HL-60 (cell line): ENCODE measurements around the gene PRKAR2B.

Experiments used
- DNase-seq, 2 experiments: peaks; one replicate each; pipeline ENCODE4 v3.0.0-alpha.2; 2010 to 2020; ENCODE audit warnings: low read depth in 1 of 2, low spot score in 1 of 2
- H3K27ac ChIP-seq: fragments of 250-450 bp; sonication (Bioruptor Pico); replicated peaks from 2 replicates; pipeline ENCODE4 v1.5.1; 2020; ENCODE audit warnings: mild to moderate bottlenecking, moderate library complexity
- H3K27me3 ChIP-seq: fragments of 250-450 bp; sonication (Bioruptor Pico); 2 replicates; pipeline ENCODE4 v1.5.1; 2021; ENCODE audit warnings: mild to moderate bottlenecking, moderate library complexity; ENCODE audit not compliant: insufficient read depth, poor library complexity, severe bottlenecking
- H3K4me3 ChIP-seq: replicated peaks from 2 replicates; pipeline ENCODE4 v1.5.1; 2011; ENCODE audit warnings: mild to moderate bottlenecking, control low read depth, low read length; ENCODE audit not compliant: insufficient read depth
- GABPA ChIP-seq: IDR thresholded peaks from 2 replicates; pipeline ENCODE4 v1.6.1; 2012; ENCODE audit warnings: low read depth
- POLR2AphosphoS5 ChIP-seq: IDR thresholded peaks from 2 replicates; pipeline ENCODE4 v1.6.1; 2012; ENCODE audit warnings: low read depth
- SPI1 ChIP-seq: IDR thresholded peaks from 2 replicates; pipeline ENCODE4 v1.6.1; 2012; ENCODE audit warnings: low read depth, mild to moderate bottlenecking, borderline replicate concordance
- TF ChIP-seq, protein P1 (sequence below): IDR thresholded peaks from 2 replicates; pipeline ENCODE4 v1.6.1; 2012; ENCODE audit warnings: low read depth; ENCODE audit not compliant: insufficient replicate concordance
- TF ChIP-seq, protein P2 (sequence below): IDR thresholded peaks from one replicate; pipeline ENCODE4 v1.5.1; 2011; ENCODE audit warnings: low read length, control low read depth, inconsistent platforms; ENCODE audit not compliant: insufficient read depth

Gene PRKAR2B

DNA sequence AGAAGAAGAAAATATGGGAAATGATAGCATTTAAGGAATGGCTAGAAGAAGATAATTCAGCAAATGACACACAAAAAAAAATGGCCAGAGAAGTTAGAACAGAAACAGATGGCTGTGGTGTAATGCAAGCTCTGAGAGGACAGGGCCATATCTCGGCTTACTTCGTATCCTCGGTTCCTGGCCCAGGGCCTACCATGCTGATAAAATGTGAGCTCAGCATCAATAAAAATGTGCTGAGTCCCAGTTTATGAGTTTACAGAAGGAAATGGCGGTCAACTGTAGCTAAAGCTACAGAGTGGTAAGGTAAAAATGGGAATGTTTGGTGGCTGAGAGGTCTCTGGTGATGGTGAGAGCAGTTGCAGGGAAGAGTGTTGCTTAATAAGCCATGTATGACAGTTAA, 165.1 kb downstream of the PRKAR2B start:
- no peak for DNase-seq
- no peaks in the 10 kb centered on the region for H3K27me3 ChIP-seq
- H3K4me3 ChIP-seq = no peak overlapping the region
- no peak overlapping the region for H3K27ac ChIP-seq
- TF ChIP-seq, protein P1, sequence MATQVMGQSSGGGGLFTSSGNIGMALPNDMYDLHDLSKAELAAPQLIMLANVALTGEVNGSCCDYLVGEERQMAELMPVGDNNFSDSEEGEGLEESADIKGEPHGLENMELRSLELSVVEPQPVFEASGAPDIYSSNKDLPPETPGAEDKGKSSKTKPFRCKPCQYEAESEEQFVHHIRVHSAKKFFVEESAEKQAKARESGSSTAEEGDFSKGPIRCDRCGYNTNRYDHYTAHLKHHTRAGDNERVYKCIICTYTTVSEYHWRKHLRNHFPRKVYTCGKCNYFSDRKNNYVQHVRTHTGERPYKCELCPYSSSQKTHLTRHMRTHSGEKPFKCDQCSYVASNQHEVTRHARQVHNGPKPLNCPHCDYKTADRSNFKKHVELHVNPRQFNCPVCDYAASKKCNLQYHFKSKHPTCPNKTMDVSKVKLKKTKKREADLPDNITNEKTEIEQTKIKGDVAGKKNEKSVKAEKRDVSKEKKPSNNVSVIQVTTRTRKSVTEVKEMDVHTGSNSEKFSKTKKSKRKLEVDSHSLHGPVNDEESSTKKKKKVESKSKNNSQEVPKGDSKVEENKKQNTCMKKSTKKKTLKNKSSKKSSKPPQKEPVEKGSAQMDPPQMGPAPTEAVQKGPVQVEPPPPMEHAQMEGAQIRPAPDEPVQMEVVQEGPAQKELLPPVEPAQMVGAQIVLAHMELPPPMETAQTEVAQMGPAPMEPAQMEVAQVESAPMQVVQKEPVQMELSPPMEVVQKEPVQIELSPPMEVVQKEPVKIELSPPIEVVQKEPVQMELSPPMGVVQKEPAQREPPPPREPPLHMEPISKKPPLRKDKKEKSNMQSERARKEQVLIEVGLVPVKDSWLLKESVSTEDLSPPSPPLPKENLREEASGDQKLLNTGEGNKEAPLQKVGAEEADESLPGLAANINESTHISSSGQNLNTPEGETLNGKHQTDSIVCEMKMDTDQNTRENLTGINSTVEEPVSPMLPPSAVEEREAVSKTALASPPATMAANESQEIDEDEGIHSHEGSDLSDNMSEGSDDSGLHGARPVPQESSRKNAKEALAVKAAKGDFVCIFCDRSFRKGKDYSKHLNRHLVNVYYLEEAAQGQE = no peak
- no peak for TF ChIP-seq GABPA
- no peak for TF ChIP-seq SPI1
- no peak for TF ChIP-seq POLR2AphosphoS5
- TF ChIP-seq, protein P2, sequence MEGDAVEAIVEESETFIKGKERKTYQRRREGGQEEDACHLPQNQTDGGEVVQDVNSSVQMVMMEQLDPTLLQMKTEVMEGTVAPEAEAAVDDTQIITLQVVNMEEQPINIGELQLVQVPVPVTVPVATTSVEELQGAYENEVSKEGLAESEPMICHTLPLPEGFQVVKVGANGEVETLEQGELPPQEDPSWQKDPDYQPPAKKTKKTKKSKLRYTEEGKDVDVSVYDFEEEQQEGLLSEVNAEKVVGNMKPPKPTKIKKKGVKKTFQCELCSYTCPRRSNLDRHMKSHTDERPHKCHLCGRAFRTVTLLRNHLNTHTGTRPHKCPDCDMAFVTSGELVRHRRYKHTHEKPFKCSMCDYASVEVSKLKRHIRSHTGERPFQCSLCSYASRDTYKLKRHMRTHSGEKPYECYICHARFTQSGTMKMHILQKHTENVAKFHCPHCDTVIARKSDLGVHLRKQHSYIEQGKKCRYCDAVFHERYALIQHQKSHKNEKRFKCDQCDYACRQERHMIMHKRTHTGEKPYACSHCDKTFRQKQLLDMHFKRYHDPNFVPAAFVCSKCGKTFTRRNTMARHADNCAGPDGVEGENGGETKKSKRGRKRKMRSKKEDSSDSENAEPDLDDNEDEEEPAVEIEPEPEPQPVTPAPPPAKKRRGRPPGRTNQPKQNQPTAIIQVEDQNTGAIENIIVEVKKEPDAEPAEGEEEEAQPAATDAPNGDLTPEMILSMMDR = no peak

DNA sequence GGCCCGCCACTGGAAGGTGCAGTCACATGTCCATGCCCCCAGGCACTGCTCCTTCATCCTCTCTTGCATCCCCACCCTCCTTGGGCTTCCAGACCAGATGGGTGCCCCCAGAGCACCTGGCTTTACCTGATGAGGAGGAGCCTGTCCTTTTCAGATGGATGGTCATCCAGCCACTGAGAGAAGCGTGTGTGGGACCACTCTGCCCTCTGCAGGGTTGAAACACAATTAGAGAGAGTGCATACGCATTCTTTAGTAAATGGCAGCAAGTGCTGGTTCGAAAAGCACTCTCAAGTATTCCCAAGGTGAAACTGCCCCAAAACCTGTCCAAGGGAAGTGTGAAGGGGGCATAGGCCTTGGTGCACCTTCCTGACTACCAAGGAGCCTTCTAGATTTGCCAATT, 165.9 kb downstream of the PRKAR2B start:
- no peak overlapping the region for H3K4me3 ChIP-seq
- DNase-seq = no peak
- TF ChIP-seq, protein P2 = no peak
- TF ChIP-seq GABPA (no peak), SPI1 (no peak), POLR2AphosphoS5 (no peak)
- TF ChIP-seq, protein P1 = no peak
- H3K27ac ChIP-seq = no peak overlapping the region
- H3K27me3 ChIP-seq = no peaks in the 10 kb centered on the region
